K562 (cell line): ENCODE results near the gene GPR39. TPM values are rescaled to one million over a fixed set of nuclear protein-coding genes. Genes with fewer than 3 reads are reported as not detected.

Experiments used
- ATAC-seq: fragments of 200-7000 bp; cut with Tn5 transposase; 3 replicates; pipeline ENCODE4 v1.9.1; 2020; ENCODE audit warnings: moderate library complexity
- BruUV-seq: library from RNA; stranded (reverse); fragments of 400-500 nt; replicated peaks from 2 replicates; lab custom pipeline; 2021; lab: Mats Ljungman, UMichigan
- CTCF ChIA-PET: fragments of 300-600 bp; formaldehyde crosslinking; extraction: SDS; loops from one replicate; lab custom pipeline; 2021; ENCODE audit warnings: low intra/inter-chr PET ratio; lab: Yijun Ruan, JAX
- POLR2A ChIA-PET: fragments of 300-600, 350-650 bp; sonication (Branson Sonifier 250); formaldehyde crosslinking; extraction: SDS; loops from one replicate; lab custom pipeline; 2021; ENCODE audit warnings: antibody characterized with exemption, inconsistent platforms; lab: Yijun Ruan, JAX
- DNase-seq, 4 experiments: peaks; one replicate each; pipeline versions ENCODE4 v3.0.0 to v3.0.0-alpha.2; 2011 to 2018; ENCODE audit warnings: low spot score in 3 of 4, mixed read lengths in 3 of 4; ENCODE audit errors: extremely low read depth in 1 of 4
- FAIRE-seq: peaks from 2 replicates; lab custom pipeline; 2011; peaks lifted over from hg19 to GRCh38; lab: Jason Lieb, UNC
- H2AFZ ChIP-seq: 2 replicates; pipeline ENCODE4 v1.6.0; 2011; ENCODE audit warnings: low read depth, low read length, control low read depth, inconsistent platforms
- H3K27ac ChIP-seq: fragments of 200-600 bp; 3 replicates; pipeline ENCODE4 v1.8.0; 2011; ENCODE audit warnings: low read depth, mild to moderate bottlenecking, control low read depth, inconsistent platforms, low read length, moderate library complexity, mixed read lengths; ENCODE audit errors: extremely low read depth
- H3K27me3 ChIP-seq, 2 experiments: fragments of 300-600 bp in 1 of 2; 2 replicates in 1 of 2; 3 replicates in 1 of 2; pipeline versions ENCODE4 v1.6.0 to v1.8.0; 2011; ENCODE audit warnings: inconsistent platforms in 2 of 2, low read length in 2 of 2, mild to moderate bottlenecking in 1 of 2, mixed read lengths in 1 of 2, moderate library complexity in 1 of 2; ENCODE audit not compliant: control insufficient read depth in 2 of 2, insufficient read depth in 2 of 2
- H3K36me3 ChIP-seq: fragments of 300-600 bp; 3 replicates; pipeline ENCODE4 v1.8.0; 2011; ENCODE audit warnings: mild to moderate bottlenecking, low read length, inconsistent platforms; ENCODE audit not compliant: control insufficient read depth, insufficient read depth
- H3K4me1 ChIP-seq, 2 experiments: fragments of 200-600 bp in 1 of 2; replicated peaks in 1 of 2; 2 replicates in 1 of 2; 3 replicates in 1 of 2; pipeline versions ENCODE4 v1.5.1 to v1.8.0; 2011; ENCODE audit warnings: inconsistent platforms in 2 of 2, low read length in 2 of 2, mild to moderate bottlenecking in 1 of 2, mixed read lengths in 1 of 2, moderate library complexity in 1 of 2; ENCODE audit not compliant: control insufficient read depth in 2 of 2, insufficient read depth in 2 of 2
- H3K4me2 ChIP-seq: 2 replicates; pipeline ENCODE4 v1.6.1; 2011; ENCODE audit warnings: low read length, control low read depth, inconsistent platforms, mixed read lengths; ENCODE audit not compliant: insufficient read depth
- H3K4me3 ChIP-seq: fragments of 200-600 bp; sonication (generic), shearing (Covaris generic); 2 replicates; pipeline ENCODE4 v1.5.1; 2016; ENCODE audit warnings: control low read depth, inconsistent platforms
- H3K79me2 ChIP-seq: fragments of 200-600 bp; 3 replicates; pipeline ENCODE4 v1.8.0; 2011; ENCODE audit warnings: low read length, inconsistent platforms; ENCODE audit not compliant: control insufficient read depth, insufficient read depth
- H3K9ac ChIP-seq, 2 experiments: 2 replicates each; pipeline versions ENCODE4 v1.6.0 to v1.6.1; 2011; ENCODE audit warnings: low read depth in 2 of 2, low read length in 2 of 2, control low read depth in 1 of 2, inconsistent platforms in 1 of 2, mild to moderate bottlenecking in 1 of 2, mixed read lengths in 1 of 2; ENCODE audit not compliant: insufficient read depth in 1 of 2
- H3K9me1 ChIP-seq: one replicate; pipeline ENCODE4 v1.6.0; 2011; ENCODE audit warnings: inconsistent platforms, mild to moderate bottlenecking, low read length, moderate library complexity; ENCODE audit not compliant: control insufficient read depth, insufficient read depth
- H3K9me3 ChIP-seq: replicated peaks from 2 replicates; pipeline ENCODE4 v1.5.1; 2011; ENCODE audit warnings: low read depth, low read length, inconsistent platforms; ENCODE audit not compliant: control insufficient read depth, insufficient read depth
- H4K20me1 ChIP-seq: replicated peaks from 2 replicates; pipeline ENCODE4 v1.6.1; 2011; ENCODE audit warnings: low read length, inconsistent platforms, mixed read lengths; ENCODE audit not compliant: control insufficient read depth, insufficient read depth
- BRD9 ChIP-seq: fragments of 450-650 bp; IDR thresholded peaks from 2 replicates; pipeline ENCODE4 v1.6.1; 2018; ENCODE audit warnings: low read depth; ENCODE audit not compliant: partially characterized antibody
- DPF2 ChIP-seq: fragments of 450-650 bp; IDR thresholded peaks from 2 replicates; pipeline ENCODE4 v1.6.1; 2016
- EHMT2 ChIP-seq: fragments of 450-650 bp; IDR thresholded peaks from 2 replicates; pipeline ENCODE4 v1.6.1; 2018; ENCODE audit warnings: antibody characterized with exemption
- ESRRA ChIP-seq: fragments of 450-650 bp; IDR thresholded peaks from 2 replicates; pipeline ENCODE4 v1.6.1; 2014; ENCODE audit warnings: low read depth, mild to moderate bottlenecking, moderate library complexity, borderline replicate concordance
- EZH2 ChIP-seq: IDR thresholded peaks from 2 replicates; pipeline ENCODE4 v1.6.1; 2012; ENCODE audit warnings: low read depth, mild to moderate bottlenecking, inconsistent platforms, low read length, borderline replicate concordance
- FOXK1 ChIP-seq: sonication (generic); formaldehyde crosslinking; IDR thresholded peaks from 2 replicates; pipeline ENCODE4 v1.8.0; 2022; ENCODE audit warnings: missing genetic modification reagents, mild to moderate bottlenecking, borderline replicate concordance
- HDAC3 ChIP-seq: fragments of 450-650 bp; IDR thresholded peaks from 2 replicates; pipeline ENCODE4 v1.6.1; 2018; ENCODE audit warnings: borderline replicate concordance, mild to moderate bottlenecking, moderate library complexity; ENCODE audit not compliant: partially characterized antibody
- HIVEP1 ChIP-seq: fragments of 250-450 bp; sonication (Bioruptor Pico); IDR thresholded peaks from 2 replicates; pipeline ENCODE4 v1.4.0; 2020; ENCODE audit warnings: mild to moderate bottlenecking
- HNRNPL ChIP-seq: fragments of 200-400 bp; formaldehyde crosslinking; IDR thresholded peaks from 2 replicates; pipeline ENCODE4 v1.6.1; 2017; ENCODE audit warnings: low read depth, mild to moderate bottlenecking, low read length
- ILK ChIP-seq: fragments of 450-650 bp; IDR thresholded peaks from 2 replicates; pipeline ENCODE4 v1.6.1; 2016; ENCODE audit warnings: missing genetic modification characterization, low read depth, mild to moderate bottlenecking, missing compliant biosample characterization, moderate library complexity, borderline replicate concordance
- POLR3A ChIP-seq: IDR thresholded peaks from 2 replicates; pipeline ENCODE4 v1.6.1; 2011; ENCODE audit warnings: borderline replicate concordance, mild to moderate bottlenecking, moderate library complexity; ENCODE audit not compliant: insufficient read length, insufficient read depth; ENCODE audit errors: extremely low read depth
- RAD21 ChIP-seq, 2 experiments: fragments of 250-450 bp in 1 of 2; fragments of 450-650 bp in 1 of 2; sonication (Bioruptor Pico) in 1 of 2; formaldehyde crosslinking in 1 of 2; IDR thresholded peaks in 1 of 2; conservative IDR thresholded peaks in 1 of 2; 2 replicates each; pipeline versions ENCODE4 v1.4.0 to v1.8.0; 2020 to 2022; ENCODE audit warnings: mild to moderate bottlenecking in 2 of 2, moderate library complexity in 1 of 2
- ZFX ChIP-seq: sonication (generic); formaldehyde crosslinking; IDR thresholded peaks from 2 replicates; pipeline ENCODE4 v1.8.0; 2022; ENCODE audit warnings: mild to moderate bottlenecking, missing genetic modification reagents, moderate library complexity
- ZNF140 ChIP-seq: fragments of 250-450 bp; sonication (Bioruptor Pico); IDR thresholded peaks from 2 replicates; pipeline ENCODE4 v1.8.0; 2021; ENCODE audit warnings: moderate library complexity, mild to moderate bottlenecking, inconsistent platforms
- WGBS: fragments of 100-300 bp; shearing (Covaris generic); methylation state at CpG from one replicate; pipeline ENCODE4 v1.1.6; 2016; ENCODE audit warnings: low coverage, mixed read lengths; ENCODE audit not compliant: insufficient coverage; ENCODE audit errors: missing lambda C conversion rate; 5-methylcytosine and 5-hydroxymethylcytosine counted together
- in situ Hi-C: fragments of 300-500 bp; cut with MboI; formaldehyde crosslinking; loops from 4 replicates; pipeline ENCODE4 v1.15.0; 2018; ENCODE audit warnings: inconsistent platforms, mixed read lengths
- intact Hi-C: fragments of 100-400 bp; cut with micrococcal nuclease; formaldehyde crosslinking; loops from 2 replicates; pipeline ENCODE4 v1.14.2; 2022
- polyA plus RNA-seq, 8 experiments: library from polyadenylated mRNA; depleted of rRNA in 4 of 8; stranded (reverse) in 5 of 8; unstranded in 3 of 8; fragments of >200 nt; fragmentation: Nextera tagmentation in 2 of 8; fragmentation: Illumina TruSeq in 1 of 8; extraction: Ambion mirVana in 2 of 8; extraction: Trizol in 1 of 8; gene quantifications; 2 replicates each; pipeline versions ENCODE4 v1.2.1 to v1.2.3, GENCODE V29; 2011 to 2014; ENCODE audit warnings: inconsistent platforms in 1 of 8, missing spikeins in 1 of 8
- total RNA-seq, 7 experiments: library from RNA; depleted of rRNA in 6 of 7; stranded (reverse); fragments of >200 nt in 6 of 7; fragmentation: Illumina TruSeq in 2 of 7; extraction: Trizol in 2 of 7; gene quantifications; 2 replicates each; pipeline versions ENCODE4 v1.2.1 to v1.2.3, GENCODE V29; 2011 to 2021; ENCODE audit warnings: low replicate concordance in 1 of 7
- TF ChIP-seq, protein P1 (sequence below): fragments of 250-450 bp; sonication (Bioruptor Pico); IDR thresholded peaks from 2 replicates; pipeline ENCODE4 v1.5.0; 2021; ENCODE audit warnings: mild to moderate bottlenecking, borderline replicate concordance
- TF ChIP-seq, protein P2 (sequence below): sonication (generic); formaldehyde crosslinking; IDR thresholded peaks from 2 replicates; pipeline ENCODE4 v1.8.0; 2023; ENCODE audit warnings: mild to moderate bottlenecking, missing genetic modification reagents

Gene GPR39
- total and polyA plus RNA-seq, 9 of the 15 experiments (the other 6 are each of a cell fraction or from before 2014, with no cell fraction given), result 0.04 TPM; not detected in 8

DNA sequence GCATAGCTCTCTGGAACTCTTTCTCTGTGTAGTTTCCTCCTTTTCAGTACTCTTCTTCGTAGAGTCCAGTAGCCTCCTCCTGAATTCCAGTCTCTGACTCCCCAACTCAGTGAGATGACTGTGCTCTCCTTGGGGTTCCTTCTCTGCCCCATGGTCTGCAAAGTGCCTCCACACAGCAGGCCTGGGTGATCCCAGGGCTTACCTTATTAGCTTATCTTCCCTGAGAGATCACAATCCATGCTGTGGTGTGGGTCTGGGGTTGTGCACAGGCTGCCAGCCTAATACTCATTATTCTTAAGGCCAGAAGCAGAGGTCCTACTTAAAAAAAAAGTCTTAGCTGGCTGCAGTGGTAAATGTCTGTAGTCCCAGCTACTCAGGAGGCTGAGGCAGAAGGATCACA is 4.6 kb upstream of the GPR39 start (continued):
- TF ChIP-seq ZNF140 (CRISPR knock-in tag) (no peak), ILK (tag) (no peak), HIVEP1 (CRISPR knock-in tag) (no peak)
- TF ChIP-seq, all 486 proteins: peak for 0

DNA sequence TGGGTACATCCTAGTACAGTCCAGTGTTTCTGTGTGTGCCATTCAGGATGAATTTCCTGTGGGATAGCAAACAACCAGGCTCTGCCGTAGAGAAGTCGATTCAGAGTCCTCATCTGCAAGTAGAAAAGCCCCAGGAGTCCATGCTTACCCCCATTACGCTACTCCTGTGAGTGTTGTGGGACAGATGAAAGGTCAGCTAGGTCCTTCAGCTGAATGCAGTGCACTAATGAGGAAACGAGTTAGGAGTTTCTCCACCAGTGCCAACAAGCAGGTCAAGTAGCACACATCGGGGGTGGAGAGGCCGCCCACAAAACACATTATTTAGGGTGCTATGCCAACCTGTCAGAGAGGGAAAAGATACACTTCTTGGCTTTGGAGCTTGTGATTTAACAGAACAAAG is 2.5 kb upstream of the GPR39 start:
- no peak for DNase-seq
- intact Hi-C loops, result no loop called here
- ATAC-seq, result no peak
- Histone ChIP-seq H3K9ac (no peak overlapping the region), H3K4me1 (peaks cover 0 to 19% of the 10 kb centered on the region in 2 experiments; a peak in 2 of 5 replicates), H3K27me3 (peaks cover 9 to 31% of the 10 kb centered on the region in 2 experiments; a peak in 4 of 5 replicates), H3K36me3 (no peaks in the 10 kb centered on the region), H2AFZ (no peak overlapping the region), H3K79me2 (no peaks in the 10 kb centered on the region), H3K9me3 (no peaks in the 10 kb centered on the region), H4K20me1 (no peaks in the 10 kb centered on the region; the same call in 1 of the 2 replicates), H3K27ac (no peak overlapping the region), H3K4me2 (no peak overlapping the region), H3K4me3 (no peak overlapping the region), H3K9me1 (no peaks in the 10 kb centered on the region)
- no TSS peak for BruUV-seq
- no peak for FAIRE-seq
- ChIA-PET CTCF (no interaction called here), POLR2A (no interaction called here)
- in situ Hi-C loops, result no loop called here
- 3% methylated on average over 6 of the region's 6 CpGs for WGBS
- TF ChIP-seq, protein P1, sequence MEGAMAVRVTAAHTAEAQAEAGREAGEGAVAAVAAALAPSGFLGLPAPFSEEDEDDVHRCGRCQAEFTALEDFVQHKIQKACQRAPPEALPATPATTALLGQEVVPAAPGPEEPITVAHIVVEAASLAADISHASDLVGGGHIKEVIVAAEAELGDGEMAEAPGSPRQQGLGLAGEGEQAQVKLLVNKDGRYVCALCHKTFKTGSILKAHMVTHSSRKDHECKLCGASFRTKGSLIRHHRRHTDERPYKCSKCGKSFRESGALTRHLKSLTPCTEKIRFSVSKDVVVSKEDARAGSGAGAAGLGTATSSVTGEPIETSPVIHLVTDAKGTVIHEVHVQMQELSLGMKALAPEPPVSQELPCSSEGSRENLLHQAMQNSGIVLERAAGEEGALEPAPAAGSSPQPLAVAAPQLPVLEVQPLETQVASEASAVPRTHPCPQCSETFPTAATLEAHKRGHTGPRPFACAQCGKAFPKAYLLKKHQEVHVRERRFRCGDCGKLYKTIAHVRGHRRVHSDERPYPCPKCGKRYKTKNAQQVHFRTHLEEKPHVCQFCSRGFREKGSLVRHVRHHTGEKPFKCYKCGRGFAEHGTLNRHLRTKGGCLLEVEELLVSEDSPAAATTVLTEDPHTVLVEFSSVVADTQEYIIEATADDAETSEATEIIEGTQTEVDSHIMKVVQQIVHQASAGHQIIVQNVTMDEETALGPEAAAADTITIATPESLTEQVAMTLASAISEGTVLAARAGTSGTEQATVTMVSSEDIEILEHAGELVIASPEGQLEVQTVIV (CRISPR knock-in tag), result no peak
- no peak for TF ChIP-seq BRD9
- TF ChIP-seq HNRNPL, result no peak
- no peak for TF ChIP-seq DPF2
- TF ChIP-seq POLR3A, result no peak
- no peak for TF ChIP-seq RAD21 (CRISPR knock-in tag; conservative IDR thresholded peaks at IDR 0.05 in 1 of 2, IDR thresholded peaks at IDR 0.05 in 1 of 2)
- TF ChIP-seq EHMT2, result no peak
- no peak for TF ChIP-seq HDAC3
- TF ChIP-seq, protein P2, sequence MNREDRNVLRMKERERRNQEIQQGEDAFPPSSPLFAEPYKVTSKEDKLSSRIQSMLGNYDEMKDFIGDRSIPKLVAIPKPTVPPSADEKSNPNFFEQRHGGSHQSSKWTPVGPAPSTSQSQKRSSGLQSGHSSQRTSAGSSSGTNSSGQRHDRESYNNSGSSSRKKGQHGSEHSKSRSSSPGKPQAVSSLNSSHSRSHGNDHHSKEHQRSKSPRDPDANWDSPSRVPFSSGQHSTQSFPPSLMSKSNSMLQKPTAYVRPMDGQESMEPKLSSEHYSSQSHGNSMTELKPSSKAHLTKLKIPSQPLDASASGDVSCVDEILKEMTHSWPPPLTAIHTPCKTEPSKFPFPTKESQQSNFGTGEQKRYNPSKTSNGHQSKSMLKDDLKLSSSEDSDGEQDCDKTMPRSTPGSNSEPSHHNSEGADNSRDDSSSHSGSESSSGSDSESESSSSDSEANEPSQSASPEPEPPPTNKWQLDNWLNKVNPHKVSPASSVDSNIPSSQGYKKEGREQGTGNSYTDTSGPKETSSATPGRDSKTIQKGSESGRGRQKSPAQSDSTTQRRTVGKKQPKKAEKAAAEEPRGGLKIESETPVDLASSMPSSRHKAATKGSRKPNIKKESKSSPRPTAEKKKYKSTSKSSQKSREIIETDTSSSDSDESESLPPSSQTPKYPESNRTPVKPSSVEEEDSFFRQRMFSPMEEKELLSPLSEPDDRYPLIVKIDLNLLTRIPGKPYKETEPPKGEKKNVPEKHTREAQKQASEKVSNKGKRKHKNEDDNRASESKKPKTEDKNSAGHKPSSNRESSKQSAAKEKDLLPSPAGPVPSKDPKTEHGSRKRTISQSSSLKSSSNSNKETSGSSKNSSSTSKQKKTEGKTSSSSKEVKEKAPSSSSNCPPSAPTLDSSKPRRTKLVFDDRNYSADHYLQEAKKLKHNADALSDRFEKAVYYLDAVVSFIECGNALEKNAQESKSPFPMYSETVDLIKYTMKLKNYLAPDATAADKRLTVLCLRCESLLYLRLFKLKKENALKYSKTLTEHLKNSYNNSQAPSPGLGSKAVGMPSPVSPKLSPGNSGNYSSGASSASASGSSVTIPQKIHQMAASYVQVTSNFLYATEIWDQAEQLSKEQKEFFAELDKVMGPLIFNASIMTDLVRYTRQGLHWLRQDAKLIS (CRISPR knock-in tag), result no peak
- TF ChIP-seq EZH2, result no peak
- no peak for TF ChIP-seq ESRRA
- TF ChIP-seq ZFX (CRISPR knock-in tag), result no peak
- TF ChIP-seq FOXK1 (CRISPR knock-in tag), result no peak
